Measurements from ENCODE around the gene C1QTNF6. TPM values are rescaled to one million over a fixed set of nuclear protein-coding genes. Genes with fewer than 3 reads are reported as not detected.

C1QTNF6 gene
- total and polyA plus RNA-seq, 2 experiments from 2014 or later = 1.7 to 2.3 TPM

DNA sequence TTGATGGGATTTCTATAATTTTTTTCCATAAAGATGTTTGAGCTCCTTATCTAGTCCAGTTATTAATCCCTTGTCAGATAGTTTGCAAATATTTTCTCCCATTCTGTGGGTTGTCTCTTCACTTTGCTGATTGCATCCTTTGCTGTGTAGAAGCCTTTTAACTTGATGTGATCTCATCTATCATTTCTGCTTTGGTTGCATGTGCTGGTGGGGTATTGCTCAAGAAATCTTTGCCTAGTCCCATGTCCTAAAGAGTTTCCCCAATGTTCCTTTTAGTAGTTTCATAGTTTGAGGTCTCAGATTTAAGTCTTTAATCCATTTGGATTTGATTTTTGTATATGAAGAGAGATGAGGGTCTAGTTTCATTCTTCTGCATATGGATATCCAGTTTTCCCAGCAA is 36.6 kb downstream of the C1QTNF6 start:
- no peaks in the 10 kb centered on the region for H3K36me3 ChIP-seq (ENCODE audit: insufficient read depth)
- H3K27ac ChIP-seq (ENCODE audit: low read depth) = no peak overlapping the region
- no peaks in the 10 kb centered on the region for H3K9me2 ChIP-seq (ENCODE audit: insufficient read depth)
- no peaks in the 10 kb centered on the region for H3F3A ChIP-seq (replicated peaks; ENCODE audit: low read depth)
- Mint-ChIP-seq H3K9me3 (peaks cover 7% of the 10 kb centered on the region), H3K27me3 (ENCODE audit: insufficient read depth, low read depth, poor library complexity) (peaks cover 13% of the 10 kb centered on the region), H3K27ac (no peak overlapping the region), H3K4me3 (no peak overlapping the region), H3K4me1 (peaks cover 11% of the 10 kb centered on the region), H3K36me3 (ENCODE audit: low read depth) (no peaks in the 10 kb centered on the region)
- no peak overlapping the region for H3K4me2 ChIP-seq
- no peak overlapping the region for H2AFZ ChIP-seq
- H3K79me2 ChIP-seq (replicated peaks; ENCODE audit: insufficient read depth) = no peaks in the 10 kb centered on the region
- ATAC-seq (no peak), DNase-seq (ENCODE audit: low spot score) (no peak)
- H4K20me1 ChIP-seq (replicated peaks; ENCODE audit: insufficient read depth) = no peaks in the 10 kb centered on the region
- TF ChIP-seq ZNF331 (CRISPR knock-in tag; IDR thresholded peaks at IDR 0.05; ENCODE audit: low read depth) = no peak
- TF ChIP-seq STAT1 (IDR thresholded peaks at IDR 0.05; ENCODE audit: unreplicated experiment) = no peak
- TF ChIP-seq CREB1 (CRISPR knock-in tag; IDR thresholded peaks at IDR 0.05; ENCODE audit: low read depth) = no peak
- no peak for TF ChIP-seq ETS1 (IDR thresholded peaks at IDR 0.05)
- TF ChIP-seq, protein P1, sequence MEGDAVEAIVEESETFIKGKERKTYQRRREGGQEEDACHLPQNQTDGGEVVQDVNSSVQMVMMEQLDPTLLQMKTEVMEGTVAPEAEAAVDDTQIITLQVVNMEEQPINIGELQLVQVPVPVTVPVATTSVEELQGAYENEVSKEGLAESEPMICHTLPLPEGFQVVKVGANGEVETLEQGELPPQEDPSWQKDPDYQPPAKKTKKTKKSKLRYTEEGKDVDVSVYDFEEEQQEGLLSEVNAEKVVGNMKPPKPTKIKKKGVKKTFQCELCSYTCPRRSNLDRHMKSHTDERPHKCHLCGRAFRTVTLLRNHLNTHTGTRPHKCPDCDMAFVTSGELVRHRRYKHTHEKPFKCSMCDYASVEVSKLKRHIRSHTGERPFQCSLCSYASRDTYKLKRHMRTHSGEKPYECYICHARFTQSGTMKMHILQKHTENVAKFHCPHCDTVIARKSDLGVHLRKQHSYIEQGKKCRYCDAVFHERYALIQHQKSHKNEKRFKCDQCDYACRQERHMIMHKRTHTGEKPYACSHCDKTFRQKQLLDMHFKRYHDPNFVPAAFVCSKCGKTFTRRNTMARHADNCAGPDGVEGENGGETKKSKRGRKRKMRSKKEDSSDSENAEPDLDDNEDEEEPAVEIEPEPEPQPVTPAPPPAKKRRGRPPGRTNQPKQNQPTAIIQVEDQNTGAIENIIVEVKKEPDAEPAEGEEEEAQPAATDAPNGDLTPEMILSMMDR (conservative IDR thresholded peaks at IDR 0.05; ENCODE audit: low read depth in 2 of 2) = no peak
- no peak for TF ChIP-seq EZH2phosphoT487 (IDR thresholded peaks at IDR 0.05; ENCODE audit: unreplicated experiment)
- TF ChIP-seq ZNF462 (CRISPR knock-in tag; IDR thresholded peaks at IDR 0.05) = no peak
- TF ChIP-seq EZH2 (IDR thresholded peaks at IDR 0.05; ENCODE audit: low read depth, unreplicated experiment) = no peak
- TF ChIP-seq JUNB (IDR thresholded peaks at IDR 0.05; ENCODE audit: unreplicated experiment) = no peak
- TF ChIP-seq NANOG (IDR thresholded peaks at IDR 0.05; ENCODE audit: borderline replicate concordance) = no peak
- no peak for TF ChIP-seq POLR2AphosphoS5 (IDR thresholded peaks at IDR 0.05; ENCODE audit: low read depth)
- TF ChIP-seq, protein P2, sequence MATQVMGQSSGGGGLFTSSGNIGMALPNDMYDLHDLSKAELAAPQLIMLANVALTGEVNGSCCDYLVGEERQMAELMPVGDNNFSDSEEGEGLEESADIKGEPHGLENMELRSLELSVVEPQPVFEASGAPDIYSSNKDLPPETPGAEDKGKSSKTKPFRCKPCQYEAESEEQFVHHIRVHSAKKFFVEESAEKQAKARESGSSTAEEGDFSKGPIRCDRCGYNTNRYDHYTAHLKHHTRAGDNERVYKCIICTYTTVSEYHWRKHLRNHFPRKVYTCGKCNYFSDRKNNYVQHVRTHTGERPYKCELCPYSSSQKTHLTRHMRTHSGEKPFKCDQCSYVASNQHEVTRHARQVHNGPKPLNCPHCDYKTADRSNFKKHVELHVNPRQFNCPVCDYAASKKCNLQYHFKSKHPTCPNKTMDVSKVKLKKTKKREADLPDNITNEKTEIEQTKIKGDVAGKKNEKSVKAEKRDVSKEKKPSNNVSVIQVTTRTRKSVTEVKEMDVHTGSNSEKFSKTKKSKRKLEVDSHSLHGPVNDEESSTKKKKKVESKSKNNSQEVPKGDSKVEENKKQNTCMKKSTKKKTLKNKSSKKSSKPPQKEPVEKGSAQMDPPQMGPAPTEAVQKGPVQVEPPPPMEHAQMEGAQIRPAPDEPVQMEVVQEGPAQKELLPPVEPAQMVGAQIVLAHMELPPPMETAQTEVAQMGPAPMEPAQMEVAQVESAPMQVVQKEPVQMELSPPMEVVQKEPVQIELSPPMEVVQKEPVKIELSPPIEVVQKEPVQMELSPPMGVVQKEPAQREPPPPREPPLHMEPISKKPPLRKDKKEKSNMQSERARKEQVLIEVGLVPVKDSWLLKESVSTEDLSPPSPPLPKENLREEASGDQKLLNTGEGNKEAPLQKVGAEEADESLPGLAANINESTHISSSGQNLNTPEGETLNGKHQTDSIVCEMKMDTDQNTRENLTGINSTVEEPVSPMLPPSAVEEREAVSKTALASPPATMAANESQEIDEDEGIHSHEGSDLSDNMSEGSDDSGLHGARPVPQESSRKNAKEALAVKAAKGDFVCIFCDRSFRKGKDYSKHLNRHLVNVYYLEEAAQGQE (IDR thresholded peaks at IDR 0.05; ENCODE audit: unreplicated experiment) = no peak
- no peak for TF ChIP-seq ZNF114 (CRISPR knock-in tag; IDR thresholded peaks at IDR 0.05)
- no peaks in the 10 kb centered on the region for H3K27me3 ChIP-seq (ENCODE audit: insufficient read depth)
- no peaks in the 10 kb centered on the region for H3K4me1 ChIP-seq (ENCODE audit: insufficient read depth)
- no peak overlapping the region for H3K4me3 ChIP-seq
